Mammary epithelial cell (primary cell): ENCODE data around the gene ACADM.

ENCODE experiments used
- CTCF ChIP-seq, 2 donors: IDR thresholded peaks in 1 of 2; conservative IDR thresholded peaks in 1 of 2; 2 replicates each; pipeline ENCODE4 v1.5.1; 2011 to 2012; ENCODE audit warnings: inconsistent platforms in 2 of 2, low read length in 2 of 2, mild to moderate bottlenecking in 2 of 2, control low read depth in 1 of 2, low read depth in 1 of 2; ENCODE audit not compliant: insufficient read depth in 1 of 2; ENCODE audit errors: extremely low read depth in 1 of 2
- EZH2 ChIP-seq: IDR thresholded peaks from 2 replicates; pipeline ENCODE4 v1.6.1; 2012; ENCODE audit warnings: low read length, inconsistent platforms, borderline replicate concordance

GRCh38 chr1:75708910-75709309 lies 15.6 kb upstream of the ACADM start:
- TF ChIP-seq CTCF (conservative IDR thresholded peaks at IDR 0.05 in 1 of 2, IDR thresholded peaks at IDR 0.05 in 1 of 2; ENCODE audit: extremely low read depth in 1 of 2, insufficient read depth in 1 of 2, low read depth in 1 of 2, low read length in 2 of 2) (no peak), EZH2 (no peak)
